SH-SY5Y (cell line): Measurements from ENCODE around the gene ZEB2.

Source experiments
- GATA2 ChIP-seq: IDR thresholded peaks from 2 replicates; pipeline ENCODE4 v1.6.1; 2011; ENCODE audit warnings: mild to moderate bottlenecking, low read depth, low read length
- GATA3 ChIP-seq: IDR thresholded peaks from 2 replicates; pipeline ENCODE4 v1.6.1; 2011; ENCODE audit warnings: low read depth, mild to moderate bottlenecking, low read length, moderate library complexity

The ZEB2 gene

DNA sequence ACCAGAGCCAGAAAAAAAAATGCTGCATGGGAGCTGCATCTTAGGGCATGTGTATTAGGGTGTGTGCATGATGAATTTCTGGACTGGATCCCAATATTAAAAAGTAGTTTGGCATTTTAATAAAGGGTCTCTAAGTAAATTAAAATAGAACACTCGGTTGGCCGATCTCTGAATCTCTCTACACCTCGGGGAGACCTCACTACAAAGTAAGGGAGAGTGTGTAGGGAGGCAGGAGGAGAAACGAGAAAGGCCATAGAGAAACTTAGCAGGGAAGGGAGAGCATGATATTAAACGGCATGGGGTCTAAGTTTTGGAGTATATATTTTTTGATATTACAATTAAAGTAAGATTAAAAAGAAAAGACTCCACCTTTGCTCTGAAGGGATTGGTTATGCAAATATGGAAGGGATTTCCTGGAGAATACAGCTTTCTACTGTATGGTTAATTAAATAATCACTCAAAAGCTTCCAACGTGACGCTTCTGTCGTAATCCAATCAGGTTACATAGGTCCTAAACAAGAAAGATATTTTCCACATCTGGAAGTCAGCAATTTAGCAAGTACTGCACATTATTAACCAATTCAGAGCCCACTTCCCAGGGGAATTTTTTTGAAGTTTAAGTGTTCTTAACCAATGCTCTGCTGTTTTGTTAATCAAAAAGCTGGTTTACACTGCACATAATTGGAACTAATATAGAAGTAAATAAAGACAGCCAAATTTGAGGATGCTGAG is 1.0 kb upstream of the ZEB2 start:
- TF ChIP-seq GATA3 (no peak), GATA2 (no peak)

DNA sequence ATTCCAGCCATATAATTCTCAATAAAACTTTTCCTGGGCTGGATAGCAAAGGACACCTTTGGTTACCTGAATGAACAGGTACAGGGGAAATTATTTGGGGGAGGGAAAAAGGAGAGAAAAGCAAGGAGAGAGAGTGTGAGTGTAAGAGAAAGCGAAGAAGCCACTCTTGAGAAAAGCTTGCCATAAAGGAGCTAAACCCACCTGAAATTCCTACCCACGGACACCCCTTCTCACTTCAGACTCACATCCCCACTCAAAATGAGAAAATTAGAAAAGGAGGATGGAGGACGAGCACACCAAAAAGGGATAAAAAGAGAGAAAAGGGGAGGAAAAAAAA is 354 bp downstream of the ZEB2 start:
- no peak for TF ChIP-seq GATA2
- TF ChIP-seq GATA3 = no peak

DNA sequence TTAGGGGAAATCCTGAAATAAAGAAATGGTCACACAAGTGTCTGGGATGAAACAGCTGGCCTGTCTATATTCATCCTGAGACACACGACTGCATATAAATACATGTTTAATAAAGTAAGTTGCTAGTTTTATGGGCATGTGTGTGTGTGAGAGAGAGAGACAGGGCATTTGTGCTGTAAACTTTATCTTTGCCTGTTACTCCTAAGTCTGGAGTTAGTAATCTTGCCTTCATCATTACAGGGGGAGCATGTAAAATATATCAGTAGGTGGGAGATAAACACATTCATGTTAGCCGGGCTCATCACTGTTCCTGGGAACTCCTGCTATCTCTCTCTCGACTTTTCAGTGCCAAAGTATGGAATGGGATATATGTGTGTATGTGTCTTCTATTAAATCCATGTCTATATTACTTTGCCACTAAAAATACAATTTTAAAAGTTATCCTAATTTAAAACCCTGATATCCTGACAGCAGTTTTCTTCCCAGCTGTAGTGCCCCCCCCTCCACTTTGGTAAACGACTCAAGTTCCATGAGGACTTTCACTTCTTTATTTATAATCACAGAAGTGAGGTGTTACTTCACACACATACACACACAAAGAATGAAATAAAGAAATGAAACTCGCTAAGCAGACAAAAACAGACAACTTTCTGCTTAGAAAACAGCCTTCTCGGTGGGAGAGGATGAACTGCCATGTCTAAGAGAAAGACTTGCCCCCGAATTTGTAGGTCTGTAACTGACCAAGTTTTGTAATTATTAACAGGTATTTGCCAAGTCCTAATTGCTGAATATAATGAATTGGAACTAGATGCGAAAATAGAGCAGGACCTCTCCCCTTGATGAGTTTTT is 947 bp downstream of the ZEB2 start:
- TF ChIP-seq GATA3 = no peak
- no peak for TF ChIP-seq GATA2

DNA sequence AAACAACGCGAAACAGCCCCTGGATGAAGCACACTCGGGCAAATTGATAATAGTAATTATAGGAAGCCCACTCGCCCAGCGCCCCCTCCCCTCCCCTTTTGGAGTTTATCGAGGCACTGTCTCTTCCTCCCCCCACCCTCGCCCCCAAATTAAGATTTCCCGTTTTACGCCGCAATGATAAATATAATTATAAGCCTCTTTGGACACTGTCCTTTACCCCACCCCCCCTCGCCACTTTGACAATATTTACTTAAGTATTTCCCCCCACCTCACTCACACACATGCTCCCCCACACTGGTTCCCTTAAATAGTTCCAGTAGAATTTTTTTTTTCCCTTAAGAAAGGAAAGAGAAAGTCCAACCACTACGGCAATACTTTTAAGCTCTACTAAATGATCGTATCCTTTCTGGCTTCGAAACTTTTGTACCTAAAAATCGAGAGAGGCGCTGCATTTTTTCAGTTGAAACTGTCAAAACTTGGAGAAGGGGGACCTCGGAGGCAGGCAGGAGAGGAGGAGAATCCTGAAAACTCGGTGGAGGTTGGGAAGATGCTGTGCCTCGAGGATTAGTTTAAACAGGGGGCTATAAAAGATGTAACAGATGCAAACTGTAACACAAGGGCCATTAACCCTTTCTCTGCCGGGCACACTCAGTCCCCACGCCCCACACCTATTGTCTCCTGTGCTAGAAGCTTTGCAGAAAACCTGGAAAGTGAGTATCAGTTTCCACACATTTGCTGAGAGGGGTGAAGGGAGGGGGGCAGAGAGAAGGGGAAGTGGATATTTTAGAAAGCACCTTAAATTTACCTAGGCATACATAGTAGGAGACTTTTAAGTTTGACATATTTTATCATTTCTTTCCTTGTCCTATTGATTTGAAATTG is 1.8 kb downstream of the ZEB2 start:
- TF ChIP-seq GATA2 (0 out of 2 replicates have a peak, but pooled peaks have one; percentile 5), GATA3 (no peak)

DNA sequence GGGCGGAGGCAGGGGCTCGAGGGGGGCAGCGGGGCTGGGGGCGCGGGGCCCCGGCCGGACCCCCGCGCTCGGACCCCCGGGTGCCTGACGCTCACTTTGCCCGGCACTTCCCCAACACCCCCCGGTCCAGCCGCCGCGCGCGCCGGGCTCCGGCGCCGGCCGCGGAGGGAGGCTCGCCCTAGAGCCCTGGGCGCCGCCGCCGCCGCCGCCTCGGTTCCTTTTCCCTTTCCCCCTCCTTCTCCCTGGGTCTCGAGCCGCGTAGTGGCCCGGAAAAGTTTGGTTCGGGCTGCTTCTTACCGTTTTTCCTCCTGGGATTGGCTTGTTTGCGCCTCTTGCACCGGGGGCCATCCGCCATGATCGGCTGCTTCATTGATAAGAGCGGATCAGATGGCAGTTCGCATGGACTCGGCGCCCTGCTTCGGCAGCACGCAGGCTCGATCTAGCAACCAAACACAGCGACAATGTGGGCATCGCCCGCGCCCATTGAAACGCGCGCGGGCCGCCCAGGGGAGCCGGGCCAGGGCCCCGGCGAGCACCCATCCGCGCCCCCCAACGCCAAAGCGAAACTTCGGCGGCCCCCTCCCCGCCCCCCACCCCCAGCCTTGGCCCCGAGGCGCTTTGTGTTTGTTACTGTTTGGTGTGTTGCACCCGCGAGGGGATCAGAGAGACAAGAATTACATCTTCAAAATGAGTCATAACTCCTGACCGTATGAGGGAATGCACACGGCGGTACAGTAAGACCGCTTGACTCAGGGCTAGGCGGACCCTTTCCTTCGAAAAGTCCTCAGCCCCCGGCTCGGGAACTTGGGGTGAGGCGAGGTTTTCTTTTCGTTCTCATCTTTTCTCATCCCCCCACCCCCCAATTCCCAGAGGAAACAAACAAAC is 2.7 kb downstream of the ZEB2 start:
- TF ChIP-seq GATA2 (peak; percentile 66), GATA3 (no peak)

DNA sequence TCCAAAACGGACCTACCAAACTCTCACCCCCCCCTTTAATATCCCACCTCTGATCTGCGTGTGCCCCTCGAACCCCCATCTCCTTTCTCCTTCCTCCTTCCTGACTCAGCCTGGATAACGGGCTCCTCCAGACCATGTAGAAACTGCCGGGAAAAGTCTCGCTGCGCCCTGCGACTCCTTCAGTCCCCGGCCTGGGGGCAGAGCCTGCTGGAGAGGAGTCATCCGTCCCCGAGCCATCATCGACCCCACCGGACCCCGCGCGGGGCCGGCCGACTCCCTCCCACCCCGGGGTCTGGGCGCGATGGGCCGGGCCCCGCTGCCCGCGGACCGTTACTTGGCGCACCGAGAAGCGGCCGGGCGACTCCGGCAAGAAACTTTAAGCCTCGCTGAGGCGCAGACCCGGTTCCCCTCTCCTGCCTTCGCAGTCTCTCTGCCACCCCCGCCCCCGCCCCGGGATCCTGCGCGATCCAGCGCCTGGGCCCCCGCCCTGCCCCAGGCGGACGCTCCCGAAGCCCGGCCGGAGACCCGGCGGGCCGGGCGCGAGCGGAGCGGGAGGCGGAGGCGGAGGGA is 3.4 kb downstream of the ZEB2 start:
- TF ChIP-seq GATA3 = no peak
- TF ChIP-seq GATA2 = no peak

DNA sequence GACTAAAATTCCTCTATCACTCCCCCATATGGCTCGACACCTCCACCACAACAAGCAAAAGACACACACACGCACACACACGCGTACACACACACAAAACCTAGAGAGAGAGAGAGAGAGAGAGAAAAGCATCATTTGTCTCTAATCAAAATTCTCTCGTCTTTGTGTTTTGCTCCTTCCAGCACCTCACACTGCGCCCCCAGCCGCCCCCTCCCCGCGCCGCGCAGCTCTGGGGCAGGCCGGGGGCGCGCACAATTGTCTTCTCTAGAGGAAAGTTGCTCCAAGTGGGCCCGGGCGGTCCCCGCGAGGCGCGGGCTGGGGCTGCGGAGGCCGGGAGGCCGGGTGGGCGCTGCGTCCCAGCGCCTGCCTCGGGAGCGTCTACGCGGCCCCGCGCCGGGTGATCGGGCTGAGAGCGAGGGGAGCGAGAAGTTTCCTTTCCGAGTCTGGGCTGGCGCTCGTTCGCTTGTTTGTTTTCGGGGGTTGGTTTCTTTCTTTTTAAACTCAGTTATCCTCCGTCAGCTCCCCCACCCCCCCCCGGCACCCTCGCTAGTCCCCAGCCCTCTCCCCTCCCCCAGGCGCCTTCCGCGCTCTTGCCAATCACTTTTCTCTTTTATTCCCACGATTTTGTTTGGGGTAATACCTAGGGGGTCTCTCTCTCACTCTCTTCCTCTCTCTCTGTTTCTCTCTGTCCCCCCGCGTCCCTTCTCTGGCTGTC is 4.1 kb downstream of the ZEB2 start:
- TF ChIP-seq GATA3 (no peak), GATA2 (no peak)

DNA sequence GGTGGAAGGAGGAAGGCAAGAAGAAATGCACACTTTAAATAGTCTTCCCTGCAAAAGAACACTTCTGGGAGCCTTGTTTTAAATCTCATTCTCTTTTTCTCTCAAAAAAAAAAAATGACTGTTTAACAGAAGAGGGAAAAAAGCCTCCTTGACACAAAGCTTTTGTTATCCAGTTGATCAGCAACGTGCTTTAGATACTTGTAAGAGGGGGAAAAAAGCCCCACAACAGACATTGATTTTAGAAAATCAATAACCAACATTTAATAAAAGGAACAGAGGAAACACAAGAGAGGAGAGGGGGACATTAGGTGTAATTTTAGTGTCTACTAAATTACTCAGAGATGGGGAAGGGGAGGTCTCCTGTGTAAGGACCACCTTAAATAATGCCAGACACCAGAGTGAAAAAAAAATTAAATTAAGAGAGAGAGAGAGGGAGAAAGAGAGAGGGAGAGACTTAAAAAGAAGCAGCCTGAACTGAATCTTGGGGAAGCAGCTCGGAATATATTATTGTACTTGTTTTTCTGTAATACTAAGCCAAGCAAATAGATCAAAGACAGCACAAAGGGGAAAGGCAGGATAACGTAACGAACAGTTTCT is 4.7 kb downstream of the ZEB2 start:
- TF ChIP-seq GATA3 = no peak
- no peak for TF ChIP-seq GATA2

DNA sequence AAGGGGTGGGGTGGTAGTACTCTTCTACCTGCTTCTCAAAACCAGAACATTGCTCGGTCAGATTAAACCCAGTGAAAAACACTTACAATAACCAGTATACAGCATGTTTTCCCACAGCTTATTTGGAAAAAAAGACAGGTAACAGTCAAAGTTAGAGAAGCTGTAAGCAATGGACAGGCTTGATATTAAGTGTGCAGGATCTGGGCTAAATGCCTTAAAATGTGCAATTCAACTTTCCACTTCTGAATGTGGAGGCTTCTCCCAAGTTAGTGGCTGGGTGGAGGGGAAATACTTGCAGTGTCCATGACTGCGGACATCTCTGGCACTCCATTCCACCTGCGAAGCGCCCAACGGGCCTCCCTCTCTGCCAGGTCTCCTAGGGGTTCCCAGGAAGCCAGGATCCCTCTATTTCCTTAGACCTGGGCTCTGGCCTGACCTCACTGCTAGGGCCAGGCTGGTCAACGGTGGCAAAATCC is 5.3 kb downstream of the ZEB2 start:
- TF ChIP-seq GATA3 (no peak), GATA2 (no peak)

DNA sequence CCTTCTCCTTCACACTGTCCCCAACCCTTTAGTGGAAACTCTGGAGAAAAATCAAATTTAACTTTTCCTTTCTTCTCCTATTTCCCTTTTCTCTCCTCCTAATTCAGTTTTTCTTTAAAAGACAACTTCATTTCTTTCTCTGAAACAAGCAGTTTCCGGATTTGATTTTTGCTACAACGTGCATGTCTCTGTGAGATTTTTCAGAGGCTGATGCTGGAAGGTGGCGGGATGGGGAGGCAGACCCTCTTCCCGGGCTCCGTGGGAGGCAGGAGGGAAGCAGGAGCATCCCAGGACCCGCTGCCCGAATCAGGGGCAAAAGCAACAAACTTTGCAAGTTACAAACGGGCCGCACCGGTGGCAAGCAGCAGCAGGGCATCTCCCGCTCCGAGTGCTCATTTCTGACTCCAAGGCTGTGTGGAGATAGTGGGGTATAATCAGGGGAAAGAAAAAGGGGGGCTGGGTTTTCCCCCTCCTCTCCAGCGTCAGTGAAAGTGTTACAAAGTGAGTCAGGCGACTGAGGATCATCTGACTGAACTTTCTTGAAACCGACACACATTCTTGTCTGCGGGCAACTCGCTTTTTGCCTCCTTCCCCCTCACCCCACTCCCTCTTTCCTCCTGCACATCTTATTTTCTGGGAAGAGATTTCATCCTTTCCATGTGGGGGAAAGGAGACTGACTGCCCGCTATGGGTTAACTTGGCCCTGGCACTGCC is 6.4 kb downstream of the ZEB2 start:
- TF ChIP-seq GATA3 (no peak), GATA2 (no peak)

DNA sequence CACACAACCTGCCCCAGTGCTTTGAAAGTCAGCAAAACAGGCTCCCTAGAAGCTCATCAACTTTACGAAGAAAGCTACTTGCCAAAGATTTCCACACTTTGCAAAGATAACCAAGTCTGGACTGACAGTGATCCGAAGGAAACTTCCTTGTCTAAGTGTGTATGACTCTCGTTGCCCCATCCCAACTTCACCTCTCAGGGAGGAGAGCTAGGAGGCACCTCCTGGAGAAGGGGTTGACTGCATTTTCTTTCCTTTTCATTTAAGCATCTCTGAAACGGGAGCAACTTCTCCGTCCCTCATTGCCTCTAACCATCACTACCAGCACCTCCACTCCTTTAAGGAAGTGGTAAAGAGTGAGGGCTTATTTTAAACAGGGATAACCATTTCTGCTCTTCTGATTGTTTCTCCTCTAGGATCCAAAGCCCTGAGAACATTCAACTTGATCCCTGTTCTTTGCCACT is 7.0 kb downstream of the ZEB2 start:
- TF ChIP-seq GATA3 (no peak), GATA2 (no peak)
